IPS DF 4.7 (cell line): ENCODE results near the gene ARID4B.
"Not testable (repeated sequence)": the region's sequence is repeated elsewhere in the genome, so short reads cannot be mapped to it uniquely, and the experiment has no call there.

Source experiments
- DNase-seq: peaks from one replicate; pipeline ENCODE4 v3.0.0-alpha.2; 2013; ENCODE audit warnings: low spot score; ENCODE audit errors: extremely low read depth

ARID4B gene

GRCh38 chr1:235327559-235328270 lies at the start of gene ARID4B:
ARID4B (minus strand) TSS chr1:235328179; CDS start chr1:235326919, 1,260 bp downstream.
- no peak for DNase-seq

- no peak for DNase-seq
These were observed 48.1 kb upstream of the ARID4B start for GRCh38 chr1:235375919-235376605.

GRCh38 chr1:235369802-235370201 lies 41.8 kb upstream of the ARID4B start:
- DNase-seq: no peak

- DNase-seq: no peak
These were observed 40.4 kb upstream of the ARID4B start for GRCh38 chr1:235368428-235368827.

- peak; percentile 97 for DNase-seq
These were observed 39.3 kb upstream of the ARID4B start, which contains the start of gene TBCE for GRCh38 chr1:235367000-235367908. TBCE (plus strand) TSS chr1:235367427; CDS start chr1:235380050, 12,623 bp downstream.

GRCh38 chr1:235366286-235366685 lies 38.3 kb upstream of the ARID4B start:
- DNase-seq: no peak

GRCh38 chr1:235364189-235364588 lies 36.2 kb upstream of the ARID4B start:
- not testable (repeated sequence) for DNase-seq

- no peak for DNase-seq
These were observed 30.9 kb upstream of the ARID4B start for GRCh38 chr1:235358899-235359298.

GRCh38 chr1:235357485-235358373 lies 29.8 kb upstream of the ARID4B start:
- no peak for DNase-seq

GRCh38 chr1:235351898-235352297 lies 23.9 kb upstream of the ARID4B start:
- no peak for DNase-seq

GRCh38 chr1:235351441-235351840 lies 23.5 kb upstream of the ARID4B start:
- DNase-seq: no peak

- no peak for DNase-seq
These were observed 15.7 kb upstream of the ARID4B start for GRCh38 chr1:235343726-235344125.

- no peak for DNase-seq
These were observed 14.5 kb upstream of the ARID4B start for GRCh38 chr1:235342471-235342870.

GRCh38 chr1:235342039-235342438 lies 14.1 kb upstream of the ARID4B start:
- DNase-seq: no peak

- no peak for DNase-seq
These were observed 13.4 kb upstream of the ARID4B start for GRCh38 chr1:235341334-235341733.

GRCh38 chr1:235339746-235340145 lies 11.8 kb upstream of the ARID4B start:
- DNase-seq: no peak

GRCh38 chr1:235336903-235337302 lies 8.9 kb upstream of the ARID4B start:
- DNase-seq: no peak

- no peak for DNase-seq
These were observed 3.4 kb upstream of the ARID4B start for GRCh38 chr1:235331401-235331800.

- no peak for DNase-seq
These were observed 2.9 kb upstream of the ARID4B start for GRCh38 chr1:235330918-235331285.

GRCh38 chr1:235329139-235329902 lies 1.3 kb upstream of the ARID4B start:
- no peak for DNase-seq
